ENCODE measurements around the gene OR3A3. TPM values are rescaled to one million over a fixed set of nuclear protein-coding genes. Genes with fewer than 3 reads are reported as not detected.
"Not testable (repeated sequence)": the region's sequence is repeated elsewhere in the genome, so short reads cannot be mapped to it uniquely, and the experiment has no call there.

Gene OR3A3
- total and polyA plus RNA-seq, 10 of the 15 experiments (the other 5 are each of a cell fraction or from before 2014, with no cell fraction given) = 0.07 TPM; not detected in 9

DNA sequence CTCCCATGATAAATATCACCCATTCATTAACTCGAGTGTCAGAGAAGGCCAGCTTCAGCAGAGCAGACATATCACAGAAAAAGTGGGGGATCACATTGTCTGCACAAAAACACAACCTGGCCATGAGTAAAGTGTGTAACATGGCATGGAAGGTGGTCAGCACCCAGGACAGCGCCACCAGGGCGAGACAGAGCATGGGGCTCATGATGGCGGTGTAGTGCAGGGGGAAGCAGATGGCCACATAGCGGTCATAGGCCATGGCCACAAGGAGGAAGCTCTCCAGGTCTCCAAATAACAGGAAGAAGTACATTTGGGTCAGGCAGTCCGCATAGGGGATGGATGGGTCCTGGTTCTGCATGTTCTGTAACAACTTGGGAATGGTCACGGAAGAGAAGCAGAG lies 13.4 kb upstream of the OR3A3 start:
- DNase-seq (ENCODE audit: low read depth, low spot score); SMC1A ChIA-PET (ENCODE audit: uncharacterized antibody, unreplicated experiment); H2AFZ ChIP-seq (ENCODE audit: control insufficient read depth, low read depth, low read length); H3K4me2 ChIP-seq (ENCODE audit: control insufficient read depth, insufficient read depth); H3K4me3 ChIP-seq; intact Hi-C loops (cut with micrococcal nuclease; ENCODE audit: unreplicated experiment); H3K27ac ChIP-seq (ENCODE audit: control insufficient read depth, insufficient read depth); H3K9me3 ChIP-seq (replicated peaks; ENCODE audit: control insufficient read depth, insufficient read depth, low read length); BruUV-seq (replicated peaks); H4K20me1 ChIP-seq (ENCODE audit: control insufficient read depth, insufficient read depth); in situ Hi-C loops (cut with MboI); FAIRE-seq; H3K4me1 ChIP-seq (ENCODE audit: control insufficient read depth, insufficient read depth, low read length); H3K27me3 ChIP-seq (replicated peaks in 1 of 2; ENCODE audit: control insufficient read depth in 2 of 2, insufficient read depth in 2 of 2, low read length in 1 of 2); ATAC-seq; RAD21 ChIA-PET (ENCODE audit: unreplicated experiment); H3K79me2 ChIP-seq (ENCODE audit: control insufficient read depth, insufficient read depth, low read length); CTCF ChIA-PET; H3K9ac ChIP-seq (ENCODE audit: control insufficient read depth, insufficient read depth, low read length); H3K36me3 ChIP-seq (ENCODE audit: control insufficient read depth in 2 of 2, insufficient read depth in 2 of 2, low read length in 1 of 2): not testable (repeated sequence)
- peak; percentile 71; the same call in 1 of the 2 replicates for TF ChIP-seq REST (IDR thresholded peaks at IDR 0.05; ENCODE audit: low read depth, low read length)
- 29% methylated on average over 7 of the region's 7 CpGs for WGBS (ENCODE audit: insufficient coverage, insufficient replicate concordance, low lambda C conversion rate, missing lambda C conversion rate)
- POLR2A ChIA-PET = interaction anchor here (0.5 kb wide), 1 partner anchor 419 kb away, joined by 4 read pairs; no protein-coding TSS in a partner anchor

GRCh38 chr17:3398310-3398709 lies 12.9 kb upstream of the OR3A3 start, which contains the start of gene OR1E1:
Gene OR1E1, minus strand, starts transcription at chr17:3398410. Its CDS starts 0 bp downstream, at chr17:3398410.
- 46% methylated on average over 1 of the region's 1 CpG for WGBS (ENCODE audit: insufficient coverage, insufficient replicate concordance, low lambda C conversion rate, missing lambda C conversion rate)
- RAD21 ChIA-PET (ENCODE audit: unreplicated experiment) = no interaction called here
- TF ChIP-seq SMC3 (IDR thresholded peaks at IDR 0.05; ENCODE audit: borderline replicate concordance, low read length) = no peak
- TF ChIP-seq, protein P1, sequence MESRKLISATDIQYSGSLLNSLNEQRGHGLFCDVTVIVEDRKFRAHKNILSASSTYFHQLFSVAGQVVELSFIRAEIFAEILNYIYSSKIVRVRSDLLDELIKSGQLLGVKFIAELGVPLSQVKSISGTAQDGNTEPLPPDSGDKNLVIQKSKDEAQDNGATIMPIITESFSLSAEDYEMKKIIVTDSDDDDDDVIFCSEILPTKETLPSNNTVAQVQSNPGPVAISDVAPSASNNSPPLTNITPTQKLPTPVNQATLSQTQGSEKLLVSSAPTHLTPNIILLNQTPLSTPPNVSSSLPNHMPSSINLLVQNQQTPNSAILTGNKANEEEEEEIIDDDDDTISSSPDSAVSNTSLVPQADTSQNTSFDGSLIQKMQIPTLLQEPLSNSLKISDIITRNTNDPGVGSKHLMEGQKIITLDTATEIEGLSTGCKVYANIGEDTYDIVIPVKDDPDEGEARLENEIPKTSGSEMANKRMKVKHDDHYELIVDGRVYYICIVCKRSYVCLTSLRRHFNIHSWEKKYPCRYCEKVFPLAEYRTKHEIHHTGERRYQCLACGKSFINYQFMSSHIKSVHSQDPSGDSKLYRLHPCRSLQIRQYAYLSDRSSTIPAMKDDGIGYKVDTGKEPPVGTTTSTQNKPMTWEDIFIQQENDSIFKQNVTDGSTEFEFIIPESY (IDR thresholded peaks at IDR 0.05) = no peak
- no peak for TF ChIP-seq BHLHE40 (IDR thresholded peaks at IDR 0.05; ENCODE audit: borderline replicate concordance in 1 of 2, low read depth in 2 of 2, low read length in 1 of 2)
- TF ChIP-seq CBFB (IDR thresholded peaks at IDR 0.05; ENCODE audit: low read depth) = no peak
- no peak for TF ChIP-seq BRCA1 (IDR thresholded peaks at IDR 0.05; ENCODE audit: low read depth, low read length)
- TF ChIP-seq MAX (IDR thresholded peaks at IDR 0.05; ENCODE audit: low read depth, low read length) = no peak
- TF ChIP-seq ZBED1 (IDR thresholded peaks at IDR 0.05; ENCODE audit: borderline replicate concordance) = no peak

More at GRCh38 chr17:3398310-3398709, 12.9 kb upstream of the OR3A3 start, which contains the start of gene OR1E1:
- Histone ChIP-seq H3K27me3 (replicated peaks in 1 of 2; ENCODE audit: control insufficient read depth in 2 of 2, insufficient read depth in 2 of 2, low read length in 1 of 2) (no peaks in the 10 kb centered on the region), H3K4me1 (ENCODE audit: control insufficient read depth, insufficient read depth, low read length) (no peaks in the 10 kb centered on the region), H3K9ac (ENCODE audit: control insufficient read depth, insufficient read depth, low read length) (no peak within 1 kb of the TSS), H3K4me2 (ENCODE audit: control insufficient read depth, insufficient read depth) (no peak within 1 kb of the TSS), H3K9me3 (replicated peaks; ENCODE audit: control insufficient read depth, insufficient read depth, low read length) (no peaks in the 10 kb centered on the region), H3K79me2 (ENCODE audit: control insufficient read depth, insufficient read depth, low read length) (no peaks in the 10 kb centered on the region), H3K27ac (ENCODE audit: control insufficient read depth, insufficient read depth) (no peak within 1 kb of the TSS), H3K4me3 (no peak within 1 kb of the TSS), H3K36me3 (ENCODE audit: control insufficient read depth in 2 of 2, insufficient read depth in 2 of 2, low read length in 1 of 2) (no peaks in the 10 kb centered on the region), H2AFZ (ENCODE audit: control insufficient read depth, low read depth, low read length) (no peak within 1 kb of the TSS), H4K20me1 (ENCODE audit: control insufficient read depth, insufficient read depth) (no peaks in the 10 kb centered on the region)
- POLR2A ChIA-PET = no interaction called here
- CTCF ChIA-PET = no interaction called here
- intact Hi-C loops (cut with micrococcal nuclease; ENCODE audit: unreplicated experiment) = no loop called here
- SMC1A ChIA-PET (ENCODE audit: uncharacterized antibody, unreplicated experiment) = no interaction called here
- no peak for ATAC-seq
- no TSS peak for BruUV-seq (replicated peaks)
- in situ Hi-C loops (cut with MboI) = no loop called here
- FAIRE-seq = no peak
- DNase-seq (ENCODE audit: low read depth, low spot score) = no peak
